Measurements from ENCODE around the gene SNX10. TPM values are rescaled to one million over a fixed set of nuclear protein-coding genes. Genes with fewer than 3 reads are reported as not detected.

Gene SNX10
- total RNA-seq, 5 donors from 2014 or later (not counting 1 experiment from before 2014, with no cell fraction given), result 5.7 to 8.8 (median 7.8) TPM

- H3K4me3 ChIP-seq (ENCODE audit: control insufficient read depth in 1 of 2, extremely low read depth in 1 of 2, low read length in 1 of 2), result no peak overlapping the region
- Mint-ChIP-seq H3K36me3 (peaks cover 18% of the 10 kb centered on the region), H3K4me3 (no peak overlapping the region), H3K9me3 (no peaks in the 10 kb centered on the region), H3K4me1 (peaks cover 6 to 12% (median 10%) of the 10 kb centered on the region in 3 donors), H3K27me3 (peaks cover 0 to 3% of the 10 kb centered on the region in 2 donors), H3K27ac (no peak overlapping the region)
- ChIA-PET POLR2A (no interaction called here), CTCF (interaction anchor here (0.5 to 5.0 kb wide), 29 partner anchors 9 to 799 kb away, joined by 3 to 86 read pairs (median 5); partner anchors contain the start of gene NFE2L3 (in 1 of the 2))
- no peaks in the 10 kb centered on the region for H3K27me3 ChIP-seq (replicated peaks in 1 of 2; ENCODE audit: control insufficient read depth in 2 of 2, extremely low read depth in 1 of 2, insufficient read depth in 2 of 2, low read length in 1 of 2)
- H3K36me3 ChIP-seq (ENCODE audit: control insufficient read depth in 2 of 2, extremely low read depth in 1 of 2, insufficient read depth in 1 of 2, low read length in 1 of 2), result peaks cover 0 to 17% of the 10 kb centered on the region in 2 donors
- ATAC-seq (replicated peaks in 1 of 4) (no peak), DNase-seq (no peak)
- peaks cover 0 to 9% of the 10 kb centered on the region in 2 experiments for H3K4me1 ChIP-seq (ENCODE audit: control insufficient read depth in 1 of 2, extremely low read depth in 1 of 2, insufficient read depth in 2 of 2, low read length in 2 of 2)
- no peak overlapping the region for H3K27ac ChIP-seq (ENCODE audit: low read length)
- no peaks in the 10 kb centered on the region for H3K9me3 ChIP-seq
Measured at GRCh38 chr7:26365901-26366275, 74.2 kb downstream of the SNX10 start.

- Mint-ChIP-seq H3K27ac (no peak overlapping the region), H3K36me3 (peaks cover 23% of the 10 kb centered on the region), H3K9me3 (no peaks in the 10 kb centered on the region), H3K27me3 (peaks cover 0 to 5% of the 10 kb centered on the region in 2 donors), H3K4me3 (no peak overlapping the region), H3K4me1 (peaks cover 6 to 12% (median 10%) of the 10 kb centered on the region in 3 donors)
- 93% methylated on average over 5 of the region's 6 CpGs for WGBS (ENCODE audit: insufficient coverage)
- Histone ChIP-seq H3K36me3 (ENCODE audit: control insufficient read depth in 2 of 2, extremely low read depth in 1 of 2, insufficient read depth in 1 of 2, low read length in 1 of 2) (peaks cover 0 to 17% of the 10 kb centered on the region in 2 donors), H3K27ac (ENCODE audit: low read length) (no peak overlapping the region), H3K9me3 (no peaks in the 10 kb centered on the region), H3K27me3 (replicated peaks in 1 of 2; ENCODE audit: control insufficient read depth in 2 of 2, extremely low read depth in 1 of 2, insufficient read depth in 2 of 2, low read length in 1 of 2) (no peaks in the 10 kb centered on the region), H3K4me3 (ENCODE audit: control insufficient read depth in 1 of 2, extremely low read depth in 1 of 2, low read length in 1 of 2) (no peak overlapping the region), H3K4me1 (ENCODE audit: control insufficient read depth in 1 of 2, extremely low read depth in 1 of 2, insufficient read depth in 2 of 2, low read length in 2 of 2) (peaks cover 0 to 9% of the 10 kb centered on the region in 2 experiments)
- CTCF ChIA-PET, result interaction anchor here (0.5 to 4.9 kb wide), 5 partner anchors 274 to 474 kb away, joined by 3 to 46 read pairs (median 34); no protein-coding TSS in a partner anchor
- POLR2A ChIA-PET, result no interaction called here
- ATAC-seq (replicated peaks in 1 of 4), result no peak
- no peak for DNase-seq
Measured at GRCh38 chr7:26367219-26367711, 75.6 kb downstream of the SNX10 start.

- Histone ChIP-seq H3K9me3 (no peaks in the 10 kb centered on the region), H3K36me3 (ENCODE audit: control insufficient read depth in 2 of 2, extremely low read depth in 1 of 2, insufficient read depth in 1 of 2, low read length in 1 of 2) (peaks cover 0 to 17% of the 10 kb centered on the region in 2 donors), H3K4me1 (ENCODE audit: control insufficient read depth in 1 of 2, extremely low read depth in 1 of 2, insufficient read depth in 2 of 2, low read length in 2 of 2) (peaks cover 0 to 9% of the 10 kb centered on the region in 2 experiments), H3K4me3 (ENCODE audit: control insufficient read depth in 1 of 2, extremely low read depth in 1 of 2, low read length in 1 of 2) (no peak overlapping the region), H3K27me3 (replicated peaks in 1 of 2; ENCODE audit: control insufficient read depth in 2 of 2, extremely low read depth in 1 of 2, insufficient read depth in 2 of 2, low read length in 1 of 2) (no peaks in the 10 kb centered on the region), H3K27ac (ENCODE audit: low read length) (no peak overlapping the region)
- no peak overlapping the region for H3K27ac Mint-ChIP-seq
- H3K36me3 Mint-ChIP-seq, result peaks cover 30% of the 10 kb centered on the region
- DNase-seq (no peak), ATAC-seq (replicated peaks in 1 of 4) (no peak)
- no CpG with 5 or more reads among the region's 2 CpGs for WGBS (ENCODE audit: insufficient coverage)
- CTCF ChIA-PET, result interaction anchor here (0.6 to 3.0 kb wide), 19 partner anchors 13 to 794 kb away, joined by 3 to 39 read pairs (median 7); no protein-coding TSS in a partner anchor
- no peaks in the 10 kb centered on the region for H3K9me3 Mint-ChIP-seq
- POLR2A ChIA-PET, result interaction anchor here in 1 of 2 donors (0.5 kb wide), 1 partner anchor 53 kb away, joined by 3 read pairs; no protein-coding TSS in a partner anchor
- H3K27me3 Mint-ChIP-seq, result peaks cover 0 to 7% of the 10 kb centered on the region in 2 donors
- H3K4me1 Mint-ChIP-seq, result peaks cover 6 to 12% (median 10%) of the 10 kb centered on the region in 3 donors
- H3K4me3 Mint-ChIP-seq, result no peak overlapping the region
Measured at GRCh38 chr7:26368542-26368941, 76.9 kb downstream of the SNX10 start.

GRCh38 chr7:26369593-26369992, 77.9 kb downstream of the SNX10 start:
- Mint-ChIP-seq H3K4me1 (peaks cover 6 to 12% (median 10%) of the 10 kb centered on the region in 3 donors), H3K36me3 (peaks cover 33% of the 10 kb centered on the region), H3K27me3 (peaks cover 5 to 14% of the 10 kb centered on the region in 2 donors), H3K9me3 (no peaks in the 10 kb centered on the region), H3K4me3 (no peak overlapping the region), H3K27ac (no peak overlapping the region)
- Histone ChIP-seq H3K4me3 (ENCODE audit: control insufficient read depth in 1 of 2, extremely low read depth in 1 of 2, low read length in 1 of 2) (no peak overlapping the region), H3K27ac (ENCODE audit: low read length) (no peak overlapping the region), H3K36me3 (ENCODE audit: control insufficient read depth in 2 of 2, extremely low read depth in 1 of 2, insufficient read depth in 1 of 2, low read length in 1 of 2) (peaks cover 0 to 17% of the 10 kb centered on the region in 2 donors), H3K9me3 (no peaks in the 10 kb centered on the region), H3K4me1 (ENCODE audit: control insufficient read depth in 1 of 2, extremely low read depth in 1 of 2, insufficient read depth in 2 of 2, low read length in 2 of 2) (peaks cover 0 to 9% of the 10 kb centered on the region in 2 experiments), H3K27me3 (replicated peaks in 1 of 2; ENCODE audit: control insufficient read depth in 2 of 2, extremely low read depth in 1 of 2, insufficient read depth in 2 of 2, low read length in 1 of 2) (no peaks in the 10 kb centered on the region)
- WGBS (ENCODE audit: insufficient coverage), result 0% methylated on average over 2 of the region's 4 CpGs
- DNase-seq, result peak in 15 of 35 experiments; percentile 3 to 76 (median 17)
- peak; percentile 71 to 78 (median 73) for ATAC-seq (replicated peaks in 1 of 4)
- ChIA-PET POLR2A (no interaction called here), CTCF (interaction anchor here (0.5 to 3.0 kb wide), 58 partner anchors 9 to 1597 kb away, joined by 3 to 39 read pairs (median 4); partner anchors contain the start of gene SNX10 (in 1 of the 2))

GRCh38 chr7:26370011-26370410, 78.3 kb downstream of the SNX10 start:
- ChIA-PET CTCF (interaction anchor here (0.5 to 3.0 kb wide), 56 partner anchors 8 to 1730 kb away, joined by 3 to 39 read pairs (median 4); partner anchors contain the start of gene SNX10 (in 1 of the 2)), POLR2A (no interaction called here)
- DNase-seq, result peak in 1 of 35 experiments; percentile 36
- Histone ChIP-seq H3K4me1 (ENCODE audit: control insufficient read depth in 1 of 2, extremely low read depth in 1 of 2, insufficient read depth in 2 of 2, low read length in 2 of 2) (peaks cover 0 to 9% of the 10 kb centered on the region in 2 experiments), H3K4me3 (ENCODE audit: control insufficient read depth in 1 of 2, extremely low read depth in 1 of 2, low read length in 1 of 2) (peak overlapping the region in 1 of 2 donors; percentile 20), H3K27me3 (replicated peaks in 1 of 2; ENCODE audit: control insufficient read depth in 2 of 2, extremely low read depth in 1 of 2, insufficient read depth in 2 of 2, low read length in 1 of 2) (no peaks in the 10 kb centered on the region), H3K36me3 (ENCODE audit: control insufficient read depth in 2 of 2, extremely low read depth in 1 of 2, insufficient read depth in 1 of 2, low read length in 1 of 2) (peaks cover 0 to 17% of the 10 kb centered on the region in 2 donors), H3K27ac (ENCODE audit: low read length) (no peak overlapping the region), H3K9me3 (no peaks in the 10 kb centered on the region)
- Mint-ChIP-seq H3K9me3 (no peaks in the 10 kb centered on the region), H3K4me3 (peak overlapping the region in 1 of 3 donors; percentile 54), H3K27ac (no peak overlapping the region), H3K27me3 (peaks cover 5 to 14% of the 10 kb centered on the region in 2 donors), H3K36me3 (peaks cover 31% of the 10 kb centered on the region), H3K4me1 (peaks cover 4 to 9% (median 8%) of the 10 kb centered on the region in 3 donors)
- no CpG with 5 or more reads among the region's 5 CpGs for WGBS (ENCODE audit: insufficient coverage)
- peak in 2 of 4 experiments; percentile 51 to 74 for ATAC-seq (replicated peaks in 1 of 4)

GRCh38 chr7:26372249-26372648, 80.6 kb downstream of the SNX10 start:
- Mint-ChIP-seq H3K27me3 (peaks cover 7 to 26% of the 10 kb centered on the region in 2 donors), H3K9me3 (no peaks in the 10 kb centered on the region), H3K4me3 (no peak overlapping the region), H3K4me1 (peaks cover 6 to 12% (median 12%) of the 10 kb centered on the region in 3 donors), H3K27ac (no peak overlapping the region), H3K36me3 (peaks cover 18% of the 10 kb centered on the region)
- POLR2A ChIA-PET, result interaction anchor here (0.6 to 0.9 kb wide), 3 partner anchors 119 to 284 kb away, joined by 3 to 4 read pairs (median 3); no protein-coding TSS in a partner anchor
- Histone ChIP-seq H3K4me3 (ENCODE audit: control insufficient read depth in 1 of 2, extremely low read depth in 1 of 2, low read length in 1 of 2) (no peak overlapping the region), H3K9me3 (no peaks in the 10 kb centered on the region), H3K4me1 (ENCODE audit: control insufficient read depth in 1 of 2, extremely low read depth in 1 of 2, insufficient read depth in 2 of 2, low read length in 2 of 2) (peaks cover 9 to 13% of the 10 kb centered on the region in 2 experiments), H3K27me3 (replicated peaks in 1 of 2; ENCODE audit: control insufficient read depth in 2 of 2, extremely low read depth in 1 of 2, insufficient read depth in 2 of 2, low read length in 1 of 2) (peaks cover 0 to 15% of the 10 kb centered on the region in 2 experiments), H3K36me3 (ENCODE audit: control insufficient read depth in 2 of 2, extremely low read depth in 1 of 2, insufficient read depth in 1 of 2, low read length in 1 of 2) (peaks cover 0 to 4% of the 10 kb centered on the region in 2 donors), H3K27ac (ENCODE audit: low read length) (no peak overlapping the region)
- ATAC-seq (replicated peaks in 1 of 4), result no peak
- no peak for DNase-seq
- WGBS (ENCODE audit: insufficient coverage), result no CpG with 5 or more reads among the region's 3 CpGs
- CTCF ChIA-PET, result interaction anchor here (1.1 to 2.0 kb wide), 5 partner anchors 281 to 789 kb away, joined by 3 to 11 read pairs (median 5); no protein-coding TSS in a partner anchor
